HCT116 (cell line): Measurements from ENCODE around the gene CTSZ. TPM values are rescaled to one million over a fixed set of nuclear protein-coding genes. Genes with fewer than 3 reads are reported as not detected.

ENCODE experiments used
- ATAC-seq: fragments of 200-7000 bp; cut with Tn5 transposase; 2 replicates; pipeline ENCODE4 v1.9.1; 2020; ENCODE audit warnings: mild to moderate bottlenecking, moderate library complexity
- BruUV-seq: library from RNA; stranded (reverse); fragments of 400-500 nt; replicated peaks from 2 replicates; lab custom pipeline; 2021; lab: Mats Ljungman, UMichigan
- CTCF ChIA-PET: fragments of 300-600 bp; sonication (Branson Sonifier 250); formaldehyde crosslinking; loops from one replicate; lab custom pipeline; 2021; ENCODE audit warnings: antibody characterized with exemption; lab: Charles Lee
- POLR2A ChIA-PET: fragments of 300-600, 350-600 bp; sonication (Branson Sonifier 250); formaldehyde crosslinking; loops from one replicate; lab custom pipeline; 2021; ENCODE audit warnings: antibody characterized with exemption; lab: Charles Lee
- RAD21 ChIA-PET, 2 experiments: fragments of 300-600 bp; sonication (Branson Sonifier 250); formaldehyde crosslinking; loops; one replicate each; lab custom pipeline; 2023; ENCODE audit warnings: low total read pairs in 2 of 2; ENCODE audit not compliant: uncharacterized antibody in 2 of 2, unreplicated experiment in 2 of 2, low non-redundant PET in 1 of 2; lab: Charles Lee
- DNase-seq: peaks from one replicate; pipeline ENCODE4 v3.0.0-alpha.2; 2010; ENCODE audit warnings: low read depth, low spot score
- H2AFZ ChIP-seq: fragments of 200-600 bp; shearing (Covaris generic), sonication (generic); 2 replicates; pipeline ENCODE4 v1.6.1; 2017; ENCODE audit warnings: low read depth, mixed run types, mixed read lengths, antibody characterized with exemption, low read length; ENCODE audit not compliant: poor library complexity, severe bottlenecking
- H3K27ac ChIP-seq: 2 replicates; pipeline ENCODE4 v1.5.1; 2012; ENCODE audit warnings: low read depth, low read length
- H3K27me3 ChIP-seq: fragments of 200-600 bp; sonication (generic); 2 replicates; pipeline ENCODE4 v1.6.1; 2016; ENCODE audit warnings: mixed run types, low read length, mixed read lengths; ENCODE audit not compliant: insufficient read depth
- H3K36me3 ChIP-seq, 2 experiments: fragments of 200-500 bp in 1 of 2; fragments of 200-600 bp in 1 of 2; sonication (Bioruptor generic) in 1 of 2; sonication (generic) in 1 of 2; 2 replicates each; pipeline versions ENCODE4 v1.5.1 to v1.6.1; 2014 to 2016; ENCODE audit warnings: low read length in 2 of 2, inconsistent platforms in 1 of 2, mixed read lengths in 1 of 2, mixed run types in 1 of 2; ENCODE audit not compliant: insufficient read depth in 2 of 2, control insufficient read depth in 1 of 2
- H3K4me1 ChIP-seq, 2 experiments: fragments of 200-600 bp in 1 of 2; sonication (generic) in 1 of 2; 2 replicates each; pipeline versions ENCODE4 v1.5.1 to v1.6.1; 2012 to 2017; ENCODE audit warnings: low read length in 2 of 2, inconsistent platforms in 1 of 2, mild to moderate bottlenecking in 1 of 2, mixed read lengths in 1 of 2, mixed run types in 1 of 2, moderate library complexity in 1 of 2; ENCODE audit not compliant: insufficient read depth in 2 of 2, control insufficient read depth in 1 of 2
- H3K4me2 ChIP-seq: fragments of 200-600 bp; sonication (generic); 2 replicates; pipeline ENCODE4 v1.6.1; 2017; ENCODE audit warnings: mixed run types, low read length, mixed read lengths
- H3K4me3 ChIP-seq, 2 experiments: fragments of 200-600 bp in 1 of 2; sonication (generic) in 1 of 2; replicated peaks in 1 of 2; 2 replicates each; pipeline ENCODE4 v1.5.1; 2011 to 2016; ENCODE audit warnings: low read length in 2 of 2, control low read depth in 1 of 2, low read depth in 1 of 2, mild to moderate bottlenecking in 1 of 2, mixed read lengths in 1 of 2, mixed run types in 1 of 2
- H3K79me2 ChIP-seq: fragments of 200-600 bp; sonication (generic); 2 replicates; pipeline ENCODE4 v1.6.1; 2017; ENCODE audit warnings: mild to moderate bottlenecking, mixed run types, low read length, moderate library complexity, mixed read lengths; ENCODE audit not compliant: insufficient read depth
- H3K9ac ChIP-seq: fragments of 200-600 bp; sonication (generic); 2 replicates; pipeline ENCODE4 v1.6.1; 2016; ENCODE audit warnings: low read length, mixed read lengths
- H3K9me2 ChIP-seq: fragments of 200-600 bp; sonication (generic), shearing (Covaris generic); 2 replicates; pipeline ENCODE4 v1.6.1; 2017; ENCODE audit warnings: mixed run types, mild to moderate bottlenecking, moderate library complexity; ENCODE audit not compliant: insufficient read depth
- H3K9me3 ChIP-seq, 2 experiments: fragments of 200-500 bp in 1 of 2; fragments of 200-600 bp in 1 of 2; sonication (Bioruptor generic) in 1 of 2; sonication (generic) in 1 of 2; 2 replicates each; pipeline ENCODE4 v1.6.1; 2014 to 2017; ENCODE audit warnings: low read length in 2 of 2, mixed read lengths in 2 of 2, inconsistent platforms in 1 of 2, low read depth in 1 of 2, mild to moderate bottlenecking in 1 of 2, mixed run types in 1 of 2, moderate library complexity in 1 of 2; ENCODE audit not compliant: control insufficient read depth in 1 of 2, insufficient read depth in 1 of 2
- H4K20me1 ChIP-seq: fragments of 200-600 bp; sonication (generic), shearing (Covaris generic); 2 replicates; pipeline ENCODE4 v1.6.1; 2017; ENCODE audit warnings: mixed run types, mild to moderate bottlenecking, moderate library complexity; ENCODE audit not compliant: insufficient read depth
- ATF3 ChIP-seq: IDR thresholded peaks from 2 replicates; pipeline ENCODE4 v1.6.1; 2012
- CBX3 ChIP-seq: IDR thresholded peaks from 2 replicates; pipeline ENCODE4 v1.6.1; 2012; ENCODE audit warnings: low read depth
- CEBPB ChIP-seq: IDR thresholded peaks from 2 replicates; pipeline ENCODE4 v1.6.1; 2012; ENCODE audit warnings: low read depth
- CTCF ChIP-seq, 3 experiments: fragments of 200-600 bp in 1 of 3; sonication (generic) in 1 of 3; IDR thresholded peaks in 2 of 3; conservative IDR thresholded peaks in 1 of 3; 2 replicates each; pipeline ENCODE4 v1.5.1; 2012 to 2017; ENCODE audit warnings: low read depth in 2 of 3, low read length in 2 of 3, antibody characterized with exemption in 1 of 3, borderline replicate concordance in 1 of 3, control low read depth in 1 of 3, mild to moderate bottlenecking in 1 of 3, mixed read lengths in 1 of 3, mixed run types in 1 of 3, moderate library complexity in 1 of 3; ENCODE audit not compliant: insufficient read depth in 1 of 3
- EGR1 ChIP-seq: IDR thresholded peaks from 2 replicates; pipeline ENCODE4 v1.6.1; 2012; ENCODE audit warnings: low read depth
- ELF1 ChIP-seq: IDR thresholded peaks from 2 replicates; pipeline ENCODE4 v1.6.1; 2012; ENCODE audit warnings: low read depth, borderline replicate concordance
- EZH2phosphoT487 ChIP-seq: fragments of 200-600 bp; IDR thresholded peaks from 2 replicates; pipeline ENCODE4 v1.6.1; 2018; ENCODE audit warnings: antibody characterized with exemption, borderline replicate concordance
- FOSL1 ChIP-seq: IDR thresholded peaks from 2 replicates; pipeline ENCODE4 v1.6.1; 2012; ENCODE audit warnings: low read depth
- JUND ChIP-seq: IDR thresholded peaks from 2 replicates; pipeline ENCODE4 v1.6.1; 2012
- MAX ChIP-seq: IDR thresholded peaks from 2 replicates; pipeline ENCODE4 v1.6.1; 2012
- POLR2A ChIP-seq: IDR thresholded peaks from 2 replicates; pipeline ENCODE4 v1.7.0; 2011; ENCODE audit warnings: borderline replicate concordance; ENCODE audit not compliant: insufficient read depth, insufficient read length; ENCODE audit errors: extremely low read depth
- POLR2AphosphoS5 ChIP-seq: IDR thresholded peaks from 2 replicates; pipeline ENCODE4 v1.6.1; 2011; ENCODE audit warnings: mild to moderate bottlenecking, low read depth, low read length, moderate library complexity
- REST ChIP-seq: IDR thresholded peaks from 2 replicates; pipeline ENCODE4 v1.6.1; 2012; ENCODE audit warnings: low read depth
- SIN3A ChIP-seq: IDR thresholded peaks from 2 replicates; pipeline ENCODE4 v1.6.1; 2012; ENCODE audit warnings: low read depth
- SP1 ChIP-seq: IDR thresholded peaks from 2 replicates; pipeline ENCODE4 v1.6.1; 2012; ENCODE audit warnings: low read depth
- SRF ChIP-seq: IDR thresholded peaks from 2 replicates; pipeline ENCODE4 v1.6.1; 2012; ENCODE audit warnings: low read depth
- YY1 ChIP-seq: IDR thresholded peaks from 2 replicates; pipeline ENCODE4 v1.6.1; 2011; ENCODE audit warnings: low read length, low read depth, moderate library complexity, mild to moderate bottlenecking; ENCODE audit not compliant: insufficient replicate concordance; ENCODE audit errors: extremely low read depth
- ZFX ChIP-seq: fragments of 450-650 bp; IDR thresholded peaks from 2 replicates; pipeline ENCODE4 v1.6.1; 2017
- intact Hi-C: fragments of 100-400 bp; cut with micrococcal nuclease; formaldehyde crosslinking; loops from 2 replicates; pipeline ENCODE4 v1.10.0; 2022
- total RNA-seq: library from RNA; stranded (reverse); gene quantifications from one replicate; pipeline ENCODE4 v1.2.1, GENCODE V29; 2021; ENCODE audit not compliant: unreplicated experiment

Gene CTSZ
- total RNA-seq, 1 experiment from 2014 or later: 100 TPM

GRCh38 chr20:58996226-58996611 lies 10.8 kb downstream of the CTSZ start:
- CTCF ChIA-PET: no interaction called here
- intact Hi-C loops: no loop called here
- BruUV-seq: no TSS peak
- Histone ChIP-seq H3K27me3 (no peaks in the 10 kb centered on the region), H3K9me2 (no peaks in the 10 kb centered on the region), H3K4me1 (no peaks in the 10 kb centered on the region), H3K9me3 (no peaks in the 10 kb centered on the region), H4K20me1 (no peaks in the 10 kb centered on the region), H3K36me3 (peaks cover 54 to 62% of the 10 kb centered on the region in 2 experiments), H3K4me2 (no peak overlapping the region), H2AFZ (no peak overlapping the region), H3K9ac (no peak overlapping the region), H3K79me2 (peaks cover 5% of the 10 kb centered on the region; the same call in 1 of the 2 replicates), H3K4me3 (no peak overlapping the region), H3K27ac (no peak overlapping the region)
- RAD21 ChIA-PET: no interaction called here
- POLR2A ChIA-PET: no interaction called here
- TF ChIP-seq SIN3A: no peak
- TF ChIP-seq MAX: no peak
- TF ChIP-seq FOSL1: no peak
- no peak for TF ChIP-seq REST
- no peak for TF ChIP-seq ZFX
- TF ChIP-seq POLR2AphosphoS5: no peak
- TF ChIP-seq EGR1: no peak
- TF ChIP-seq CTCF (IDR thresholded peaks at IDR 0.05 in 2 of 3, conservative IDR thresholded peaks at IDR 0.05 in 1 of 3; ENCODE audit: borderline replicate concordance in 1 of 3, insufficient read depth in 1 of 3, low read depth in 2 of 3, low read length in 2 of 3): no peak
- no peak for TF ChIP-seq YY1
- no peak for TF ChIP-seq CBX3
- TF ChIP-seq JUND: no peak
- TF ChIP-seq EZH2phosphoT487: no peak
- no peak for TF ChIP-seq SRF
- TF ChIP-seq ELF1: no peak
- no peak for TF ChIP-seq ATF3
- no peak for TF ChIP-seq CEBPB
- TF ChIP-seq SP1: no peak
- TF ChIP-seq POLR2A: no peak
- ATAC-seq (no peak), DNase-seq (no peak)
